Measurements from ENCODE around the gene ATOH8.

ATOH8 gene

GRCh38 chr2:85736456-85737355 lies 17.1 kb upstream of the ATOH8 start:
- no peak for DNase-seq

GRCh38 chr2:85737481-85737880 lies 16.3 kb upstream of the ATOH8 start:
- no peak for DNase-seq

GRCh38 chr2:85737961-85738360 lies 15.8 kb upstream of the ATOH8 start:
- DNase-seq, result no peak

- DNase-seq, result no peak
Measured at GRCh38 chr2:85740193-85740592, 13.6 kb upstream of the ATOH8 start.

GRCh38 chr2:85741211-85741832 lies 12.5 kb upstream of the ATOH8 start:
- no peak for DNase-seq

- no peak for DNase-seq
Measured at GRCh38 chr2:85741833-85742455, 11.8 kb upstream of the ATOH8 start.

GRCh38 chr2:85743304-85743978 lies 10.3 kb upstream of the ATOH8 start:
- DNase-seq, result no peak

GRCh38 chr2:85744055-85744454 lies 9.7 kb upstream of the ATOH8 start:
- no peak for DNase-seq

GRCh38 chr2:85744741-85745601 lies 8.8 kb upstream of the ATOH8 start:
- no peak for DNase-seq

GRCh38 chr2:85745619-85746018 lies 8.2 kb upstream of the ATOH8 start:
- no peak for DNase-seq

- DNase-seq, result no peak
Measured at GRCh38 chr2:85746321-85747004, 7.3 kb upstream of the ATOH8 start.

- DNase-seq, result no peak
Measured at GRCh38 chr2:85747441-85747840, 6.3 kb upstream of the ATOH8 start.

GRCh38 chr2:85748039-85748734 lies 5.6 kb upstream of the ATOH8 start:
- no peak for DNase-seq

- no peak for DNase-seq
Measured at GRCh38 chr2:85748985-85749875, 4.6 kb upstream of the ATOH8 start.

- no peak for DNase-seq
Measured at GRCh38 chr2:85750587-85751575, 2.9 kb upstream of the ATOH8 start.

GRCh38 chr2:85751627-85752026 lies 2.2 kb upstream of the ATOH8 start:
- no peak for DNase-seq

- DNase-seq, result no peak
Measured at GRCh38 chr2:85753035-85753524, 711 bp upstream of the ATOH8 start.

GRCh38 chr2:85754313-85755095 lies 713 bp downstream of the ATOH8 start:
- no peak for DNase-seq

All from NCI-H1417 treated with DMSO at 0.1 percent for 48 hours (cell line).